ENCODE measurements around the gene UBTD2. TPM values are rescaled to one million over a fixed set of nuclear protein-coding genes. Genes with fewer than 3 reads are reported as not detected.

UBTD2 gene
- total RNA-seq, 1 donor from 2014 or later: 6.8 TPM

DNA sequence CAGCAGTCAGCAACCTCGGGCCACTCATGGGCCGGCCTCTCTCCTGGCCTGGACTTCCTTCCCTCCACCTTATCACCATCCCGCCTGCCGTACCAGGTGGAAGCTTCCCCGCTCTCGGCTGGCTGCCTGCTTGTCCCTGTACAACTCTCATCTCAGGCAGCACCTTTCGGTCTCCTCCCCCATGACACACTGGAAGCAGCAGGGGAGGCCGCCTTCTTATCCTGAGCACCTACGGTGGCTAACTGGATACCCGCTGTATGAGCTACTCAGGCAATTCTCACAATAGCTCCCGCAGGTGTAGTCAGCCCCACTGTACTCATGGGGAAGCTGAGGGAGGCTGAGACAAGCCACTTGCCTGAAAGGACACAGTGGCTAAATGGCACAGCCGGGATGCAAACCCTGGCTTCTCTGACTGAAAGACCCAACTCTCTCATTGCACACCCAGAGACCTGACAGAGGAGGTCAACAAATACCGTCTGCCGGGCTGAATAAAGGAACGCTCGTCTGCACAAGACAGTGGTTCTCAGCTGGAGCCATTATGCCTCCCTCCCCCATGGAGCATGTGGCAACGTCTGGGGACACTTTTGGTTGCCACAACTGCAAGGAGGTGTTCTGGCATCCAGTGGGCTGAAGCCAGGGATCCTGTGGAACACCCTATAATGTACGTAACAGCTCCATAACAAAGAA lies 105.1 kb downstream of the UBTD2 start:
- Histone ChIP-seq H3K27ac (no peak overlapping the region), H3K27me3 (no peaks in the 10 kb centered on the region), H3K4me1 (no peaks in the 10 kb centered on the region), H3K4me3 (no peak overlapping the region), H3K9me3 (no peaks in the 10 kb centered on the region), H3K36me3 (no peaks in the 10 kb centered on the region)
- TF ChIP-seq, protein P1, sequence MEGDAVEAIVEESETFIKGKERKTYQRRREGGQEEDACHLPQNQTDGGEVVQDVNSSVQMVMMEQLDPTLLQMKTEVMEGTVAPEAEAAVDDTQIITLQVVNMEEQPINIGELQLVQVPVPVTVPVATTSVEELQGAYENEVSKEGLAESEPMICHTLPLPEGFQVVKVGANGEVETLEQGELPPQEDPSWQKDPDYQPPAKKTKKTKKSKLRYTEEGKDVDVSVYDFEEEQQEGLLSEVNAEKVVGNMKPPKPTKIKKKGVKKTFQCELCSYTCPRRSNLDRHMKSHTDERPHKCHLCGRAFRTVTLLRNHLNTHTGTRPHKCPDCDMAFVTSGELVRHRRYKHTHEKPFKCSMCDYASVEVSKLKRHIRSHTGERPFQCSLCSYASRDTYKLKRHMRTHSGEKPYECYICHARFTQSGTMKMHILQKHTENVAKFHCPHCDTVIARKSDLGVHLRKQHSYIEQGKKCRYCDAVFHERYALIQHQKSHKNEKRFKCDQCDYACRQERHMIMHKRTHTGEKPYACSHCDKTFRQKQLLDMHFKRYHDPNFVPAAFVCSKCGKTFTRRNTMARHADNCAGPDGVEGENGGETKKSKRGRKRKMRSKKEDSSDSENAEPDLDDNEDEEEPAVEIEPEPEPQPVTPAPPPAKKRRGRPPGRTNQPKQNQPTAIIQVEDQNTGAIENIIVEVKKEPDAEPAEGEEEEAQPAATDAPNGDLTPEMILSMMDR (IDR thresholded peaks at IDR 0.05): no peak
- DNase-seq (ENCODE audit: low spot score in 2 of 2): no peak
- intact Hi-C loops (cut with DNase I): no loop called here

DNA sequence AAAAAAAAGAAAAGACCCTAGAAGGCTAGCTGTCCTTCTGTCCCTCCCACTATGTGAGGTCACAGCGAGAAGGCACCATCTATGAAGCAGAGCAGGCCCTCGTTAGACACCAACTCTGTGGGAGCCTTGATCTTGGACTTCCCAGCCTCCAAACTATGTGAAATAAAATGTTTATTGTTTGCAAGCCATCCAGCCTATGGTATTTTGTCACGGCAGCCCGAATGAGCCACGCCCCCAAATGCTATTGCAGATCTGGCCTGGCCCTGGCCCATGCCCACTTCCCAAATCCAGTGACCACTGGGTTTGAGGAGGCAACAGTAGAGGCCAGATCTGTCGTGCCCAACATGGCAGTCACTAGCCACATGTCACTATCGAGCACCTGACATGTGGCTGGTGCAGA lies 106.4 kb downstream of the UBTD2 start:
- H3K36me3 ChIP-seq: no peaks in the 10 kb centered on the region
- no peak overlapping the region for H3K27ac ChIP-seq
- H3K27me3 ChIP-seq: no peaks in the 10 kb centered on the region
- no peak for DNase-seq (ENCODE audit: low spot score in 2 of 2)
- no peaks in the 10 kb centered on the region for H3K9me3 ChIP-seq
- TF ChIP-seq, protein P1 (IDR thresholded peaks at IDR 0.05): no peak
- H3K4me1 ChIP-seq: no peaks in the 10 kb centered on the region
- H3K4me3 ChIP-seq: no peak overlapping the region
- intact Hi-C loops (cut with DNase I): no loop called here

DNA sequence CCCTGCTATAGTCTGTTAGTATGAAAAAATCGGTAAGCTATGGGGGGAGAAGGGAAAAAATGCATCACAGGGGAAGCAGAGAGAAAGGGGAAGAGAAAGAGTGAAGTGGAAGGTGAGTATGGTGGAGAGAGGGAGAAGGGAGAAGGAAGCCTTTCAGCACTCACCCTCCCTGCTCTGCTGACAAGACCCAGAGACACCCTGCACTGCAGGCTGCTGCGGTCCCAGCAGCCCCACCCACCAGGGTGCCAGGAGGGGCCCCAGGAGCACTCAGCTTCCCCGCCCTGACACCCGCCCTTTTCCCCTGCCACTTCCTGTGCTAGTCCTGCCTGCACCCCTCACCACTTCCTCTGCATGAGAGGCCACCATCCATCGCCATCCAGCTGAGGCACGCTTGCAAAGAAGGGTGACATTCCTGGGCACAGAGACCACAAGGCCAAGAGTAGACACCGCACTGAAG lies 108.3 kb downstream of the UBTD2 start:
- Histone ChIP-seq H3K36me3 (no peaks in the 10 kb centered on the region), H3K27ac (no peak overlapping the region), H3K27me3 (no peaks in the 10 kb centered on the region), H3K4me1 (no peaks in the 10 kb centered on the region), H3K9me3 (no peaks in the 10 kb centered on the region), H3K4me3 (peak overlapping the region in 1 of 2 donors; percentile 22)
- peak; percentile 27 to 79 for DNase-seq (ENCODE audit: low spot score in 2 of 2)
- TF ChIP-seq, protein P1 (IDR thresholded peaks at IDR 0.05): no peak
- intact Hi-C loops (cut with DNase I): no loop called here

- intact Hi-C loops (cut with DNase I): no loop called here
- Histone ChIP-seq H3K27me3 (no peaks in the 10 kb centered on the region), H3K4me1 (no peaks in the 10 kb centered on the region), H3K36me3 (no peaks in the 10 kb centered on the region), H3K27ac (no peak overlapping the region), H3K9me3 (no peaks in the 10 kb centered on the region), H3K4me3 (no peak overlapping the region)
- TF ChIP-seq, protein P1 (IDR thresholded peaks at IDR 0.05): no peak
- peak in 1 of 2 donors; percentile 29 for DNase-seq (ENCODE audit: low spot score in 2 of 2)
Observed at GRCh38 chr5:172173564-172174153, 109.9 kb downstream of the UBTD2 start.

- Histone ChIP-seq H3K36me3 (no peaks in the 10 kb centered on the region), H3K4me3 (no peak overlapping the region), H3K27ac (no peak overlapping the region), H3K9me3 (no peaks in the 10 kb centered on the region), H3K27me3 (no peaks in the 10 kb centered on the region), H3K4me1 (no peaks in the 10 kb centered on the region)
- no peak for DNase-seq (ENCODE audit: low spot score in 2 of 2)
- intact Hi-C loops (cut with DNase I): no loop called here
- TF ChIP-seq, protein P1 (IDR thresholded peaks at IDR 0.05): no peak
Observed at GRCh38 chr5:172172912-172173563, 110.5 kb downstream of the UBTD2 start.

Measured in ascending aorta (tissue), 2 donors.